Stimulated activated CD8-positive, alpha-beta memory T cell treated with anti-CD3 and anti-CD28 coated beads, Interleukin-7, amount 100 ng/mL, for 24 hours (primary cell): Measurements from ENCODE around the gene DAB2IP.
"Not testable (repeated sequence)": the region's sequence is repeated elsewhere in the genome, so short reads cannot be mapped to it uniquely, and the experiment has no call there.

Experiments
- DNase-seq: peaks from one replicate; pipeline ENCODE4 v3.0.0-alpha.2; 2020; ENCODE audit warnings: low read depth

DAB2IP gene

DNA sequence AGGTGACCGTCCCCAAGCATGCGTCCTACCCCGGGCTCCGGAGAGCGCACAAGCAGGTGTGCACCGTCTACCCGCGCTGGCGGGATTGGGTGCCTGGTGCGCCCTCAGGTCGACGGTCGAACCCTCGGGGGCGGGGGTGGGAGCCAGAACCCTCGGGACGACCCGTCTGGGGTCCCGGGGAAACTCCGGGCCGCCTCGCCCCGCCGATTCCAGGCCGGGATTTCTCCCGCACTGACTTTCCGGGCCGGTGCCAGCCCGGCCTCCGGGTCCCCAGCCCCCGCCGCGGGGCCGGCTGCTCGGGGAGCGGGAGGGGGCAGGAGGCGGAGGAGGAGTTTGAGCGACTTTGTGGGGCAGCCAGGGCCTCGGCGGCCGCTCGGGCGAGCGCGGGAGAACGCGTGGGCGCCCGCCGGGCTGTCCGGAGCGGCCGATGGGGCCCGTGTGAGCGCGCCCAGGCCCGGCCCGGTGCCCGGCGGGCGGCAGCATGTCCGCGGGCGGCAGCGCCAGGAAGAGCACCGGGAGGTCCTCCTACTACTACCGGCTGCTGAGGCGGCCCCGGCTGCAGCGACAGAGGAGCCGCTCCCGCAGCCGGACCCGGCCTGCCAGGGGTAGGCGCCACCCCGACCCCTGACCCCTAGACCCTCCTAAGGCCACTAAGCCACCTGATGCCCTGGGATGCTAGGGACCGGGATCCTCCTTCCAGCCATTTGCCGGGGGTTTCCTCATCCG, at the start of gene DAB2IP:
Gene DAB2IP, plus strand, starts transcription at position 340 of the 726 bp plus-strand sequence. Its CDS starts 142 bp downstream, at position 482.
- DNase-seq: no peak

DNA sequence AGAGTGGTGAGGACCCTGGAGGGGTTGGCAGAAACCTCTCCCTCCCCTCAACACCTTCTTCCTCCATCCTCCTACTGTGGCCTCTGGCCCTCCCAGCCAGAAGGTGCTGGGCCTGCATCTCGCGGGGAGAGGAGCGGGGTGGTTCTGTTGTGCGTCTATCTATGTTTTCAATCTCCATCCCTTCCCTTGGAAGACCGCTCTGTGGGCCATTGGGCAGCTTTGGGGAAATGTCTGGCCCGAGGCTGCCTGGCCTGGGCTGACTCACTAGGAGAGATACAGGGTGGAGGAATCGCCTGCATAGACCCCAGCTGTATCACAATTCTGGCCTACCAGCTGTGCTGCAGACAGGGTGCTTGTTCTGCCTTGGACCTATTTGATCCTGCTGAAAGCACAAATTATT, 48.4 kb upstream of the DAB2IP start:
- DNase-seq: no peak

- DNase-seq: no peak
Observed at GRCh38 chr9:121604242-121604641, 47.2 kb upstream of the DAB2IP start.

GRCh38 chr9:121604654-121605053, 46.8 kb upstream of the DAB2IP start:
- no peak for DNase-seq

GRCh38 chr9:121607434-121608167, 43.8 kb upstream of the DAB2IP start:
- no peak for DNase-seq

DNA sequence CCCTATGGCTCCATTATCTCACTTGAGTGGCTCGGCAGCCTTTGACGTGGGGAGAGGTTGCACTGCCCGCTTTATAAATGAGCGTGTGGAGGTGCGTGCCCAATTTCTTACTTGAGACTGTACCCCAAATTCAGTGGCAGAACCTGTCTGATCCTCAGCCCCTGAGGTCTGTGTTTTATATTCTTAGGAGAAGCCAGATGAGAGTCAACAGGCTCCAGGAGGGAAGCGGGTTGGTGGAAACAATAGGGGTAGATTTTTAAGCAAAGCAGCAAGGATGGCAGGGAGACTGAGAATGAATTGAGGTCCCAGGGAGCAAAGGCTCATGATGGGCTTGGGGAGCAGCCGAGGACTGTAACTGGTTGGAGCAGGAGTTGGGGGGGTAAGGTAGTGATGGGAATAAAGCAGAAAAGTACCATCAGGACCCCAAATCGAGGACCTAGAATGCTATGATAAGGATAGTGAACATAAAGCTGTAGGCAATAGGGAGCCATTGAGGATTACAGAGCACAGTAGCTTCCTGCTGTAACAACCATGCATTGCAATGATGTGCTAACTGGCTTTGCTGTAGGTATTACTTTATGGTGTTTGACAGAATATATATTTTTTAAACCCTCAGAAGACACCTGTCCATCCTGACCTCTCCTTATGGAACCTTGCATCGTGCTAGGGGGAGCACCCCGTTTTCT, 43.1 kb upstream of the DAB2IP start:
- no peak for DNase-seq

GRCh38 chr9:121609822-121610637, 41.4 kb upstream of the DAB2IP start:
- no peak for DNase-seq

DNA sequence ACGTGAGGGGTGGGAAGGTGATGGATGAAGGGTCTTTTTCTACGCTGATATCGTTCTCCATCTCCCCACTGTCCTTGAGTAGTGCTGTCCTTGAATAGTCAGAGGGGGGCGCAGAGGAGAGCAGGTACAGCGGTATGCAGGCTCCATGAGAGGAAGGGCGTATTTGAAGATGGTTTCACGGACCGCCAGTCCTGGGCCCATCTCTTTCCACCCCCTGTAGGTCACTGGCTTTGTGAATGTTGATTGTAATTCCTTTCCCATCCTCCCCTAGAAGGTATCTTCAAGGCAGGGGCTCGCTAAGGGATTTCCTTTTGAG, 40.8 kb upstream of the DAB2IP start:
- no peak for DNase-seq

- DNase-seq: no peak
Observed at GRCh38 chr9:121612511-121612998, 38.9 kb upstream of the DAB2IP start.

DNA sequence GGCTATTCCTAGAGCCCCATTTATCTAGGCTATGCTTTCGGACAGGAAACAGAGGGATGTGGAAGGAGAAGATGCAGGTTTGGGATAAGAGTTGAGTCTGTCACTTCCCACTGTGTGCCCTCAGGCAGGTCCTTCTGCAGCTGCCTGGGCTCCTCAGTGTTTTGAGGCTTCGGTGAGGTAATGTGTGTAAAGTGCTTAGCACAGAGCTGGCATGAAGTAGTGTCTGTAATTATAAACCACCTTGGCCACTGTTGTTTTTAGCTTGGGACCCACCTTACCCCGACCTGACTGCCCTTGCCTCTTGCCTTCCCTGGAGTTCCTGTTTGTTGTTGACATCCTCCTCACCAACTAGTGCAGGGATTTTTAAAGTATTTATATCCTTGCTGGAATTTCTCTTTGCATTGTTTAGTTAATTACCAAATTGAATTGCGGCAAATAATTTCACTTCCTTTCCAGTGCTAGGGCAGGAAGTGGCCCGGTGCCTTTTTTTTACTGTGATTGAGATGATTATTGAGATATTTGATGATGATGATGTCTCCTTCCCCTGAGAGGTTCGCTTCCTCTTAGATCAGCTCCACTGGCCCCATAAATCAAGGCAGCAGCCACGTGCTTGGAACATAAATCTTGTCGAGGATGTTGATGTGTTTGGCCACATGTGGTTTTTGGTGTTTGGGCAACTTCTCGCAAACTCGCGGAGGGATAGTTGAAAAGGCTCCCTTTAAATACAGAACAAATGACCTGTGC, 38.3 kb upstream of the DAB2IP start:
- no peak for DNase-seq

DNA sequence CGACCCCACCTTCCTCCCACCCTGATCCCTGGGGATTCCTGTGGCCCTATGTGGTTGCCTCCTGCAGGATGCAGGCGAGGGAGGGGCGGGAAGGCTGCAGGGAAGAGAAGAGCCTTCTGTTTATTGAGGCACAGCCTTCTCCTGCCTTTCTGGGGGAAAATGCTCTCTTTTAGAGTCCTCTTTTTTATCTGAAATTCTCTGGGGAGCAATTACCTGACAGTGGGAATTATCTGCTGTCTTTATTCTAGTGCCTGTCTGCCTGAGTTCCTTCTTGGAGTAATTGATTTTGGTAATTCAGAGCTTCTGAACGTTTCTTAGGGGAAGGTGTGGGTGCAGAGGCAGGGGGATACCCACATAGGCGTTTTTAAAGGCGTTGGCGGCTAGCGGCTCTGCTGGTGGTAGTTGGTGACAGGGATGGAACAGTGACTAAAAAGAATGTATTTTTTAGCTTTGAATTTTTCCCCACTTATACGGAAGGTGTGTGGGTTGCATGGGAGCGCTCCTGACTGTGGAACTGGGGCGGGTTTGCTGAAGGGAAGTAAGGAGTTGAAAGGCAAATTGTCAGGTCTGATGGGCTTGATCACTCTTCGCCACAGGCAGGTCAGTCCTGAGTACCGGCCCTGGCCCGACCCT, 35.2 kb upstream of the DAB2IP start:
- no peak for DNase-seq

- DNase-seq: no peak
Observed at GRCh38 chr9:121618504-121618903, 32.9 kb upstream of the DAB2IP start.

GRCh38 chr9:121618910-121619309, 32.5 kb upstream of the DAB2IP start:
- DNase-seq: not testable (repeated sequence)

GRCh38 chr9:121619545-121620324, 31.7 kb upstream of the DAB2IP start:
- DNase-seq: no peak

DNA sequence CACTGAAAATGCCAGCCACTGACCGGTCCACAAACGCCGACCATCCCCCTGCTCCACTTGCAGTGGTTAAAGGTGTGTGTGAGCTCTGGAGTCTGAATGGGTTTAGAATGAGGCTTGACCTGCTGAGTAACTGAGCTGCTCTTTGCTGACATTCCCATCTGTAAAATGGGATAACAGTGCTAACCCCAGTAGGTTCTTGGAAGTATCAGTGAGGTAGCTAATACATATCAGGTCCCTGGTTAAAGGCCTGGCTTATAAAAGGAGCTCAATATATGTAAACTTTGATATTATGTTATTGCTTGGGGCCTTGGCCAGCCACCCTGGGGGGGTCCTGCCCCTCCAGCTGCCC, 31.1 kb upstream of the DAB2IP start:
- DNase-seq: no peak

DNA sequence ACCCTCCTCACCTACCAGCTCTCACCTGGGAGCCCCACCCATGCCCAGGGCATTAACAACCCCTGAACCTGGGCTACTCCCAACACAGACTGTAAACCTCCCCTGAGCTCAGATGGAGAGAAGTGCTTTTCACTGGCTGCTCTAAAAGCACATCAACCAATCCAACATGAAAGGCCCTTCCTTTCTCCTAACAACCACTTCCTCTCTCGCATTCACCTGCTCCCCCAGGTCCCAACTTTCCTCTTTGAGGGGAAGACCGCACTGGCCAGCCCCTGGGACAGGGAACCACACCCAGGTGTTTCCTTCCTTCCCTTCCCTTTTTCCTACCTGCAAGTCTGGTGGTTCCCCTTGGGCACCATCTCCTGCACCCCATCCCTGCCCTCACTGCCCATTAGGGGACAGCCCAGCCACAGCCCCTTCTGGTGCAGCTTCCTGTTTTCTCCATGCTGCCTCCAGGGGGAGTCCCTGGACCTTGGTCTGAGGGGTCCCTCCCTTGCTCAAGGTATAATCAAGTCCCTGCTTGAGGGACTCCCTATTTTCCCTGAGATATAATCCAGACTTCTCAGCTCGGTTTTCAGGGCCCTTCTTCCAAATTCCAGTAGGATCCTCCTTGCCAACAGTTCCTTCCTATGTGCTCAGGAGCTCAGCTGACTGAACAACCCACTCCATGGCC, 30.5 kb upstream of the DAB2IP start:
- no peak for DNase-seq

GRCh38 chr9:121622387-121623203, 28.8 kb upstream of the DAB2IP start:
- no peak for DNase-seq

- DNase-seq: not testable (repeated sequence)
Observed at GRCh38 chr9:121623430-121623829, 28.0 kb upstream of the DAB2IP start.

DNA sequence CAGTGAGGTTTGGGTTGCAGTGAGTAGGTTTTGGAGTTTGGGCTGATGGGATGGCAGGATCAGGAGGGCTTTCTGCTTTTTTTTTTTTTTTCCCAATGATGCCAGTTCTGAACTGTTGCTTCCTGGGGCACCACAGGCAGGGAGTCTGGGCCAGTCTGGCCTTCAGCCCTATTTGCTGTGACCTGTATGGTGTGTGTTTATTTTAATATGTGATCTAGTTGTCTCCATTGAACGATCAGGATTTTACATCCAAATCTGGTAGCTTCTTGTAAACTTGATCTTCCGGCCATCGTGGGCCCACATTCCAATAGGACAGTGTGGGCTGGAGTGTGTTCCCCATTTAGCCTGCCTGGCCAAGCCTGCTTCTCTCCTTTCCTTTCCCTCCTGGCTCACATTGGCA, 25.8 kb upstream of the DAB2IP start:
- no peak for DNase-seq
